ENCODE data around the gene IGFL1.

DNA sequence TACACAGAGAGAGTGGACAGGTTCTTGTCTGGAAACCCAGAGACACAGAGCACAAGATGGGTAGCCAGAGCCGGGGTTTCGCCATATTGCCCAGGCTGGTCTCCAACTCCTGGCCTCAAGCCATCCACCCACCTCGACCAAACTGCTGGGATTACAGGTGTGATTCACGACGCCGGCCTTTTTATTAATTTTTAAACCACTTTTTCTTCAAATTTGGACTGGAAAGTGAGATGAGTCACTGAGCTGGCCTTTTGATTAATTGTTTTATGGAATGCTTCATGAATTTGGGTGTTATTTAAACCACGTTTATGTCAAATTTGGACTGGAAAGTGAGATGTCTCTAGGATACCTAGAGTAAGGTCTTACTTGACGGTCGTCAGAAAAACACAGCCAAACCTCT, 12.1 kb upstream of the IGFL1 start:
- no peak for TF ChIP-seq CTCF (conservative IDR thresholded peaks at IDR 0.05; ENCODE audit: low read length)
- TF ChIP-seq EZH2phosphoT487 (IDR thresholded peaks at IDR 0.05; ENCODE audit: borderline replicate concordance): no peak
